HL-60 (cell line): Measurements from ENCODE around the gene DOK6.

Experiments used
- CTCF ChIP-seq: IDR thresholded peaks from one replicate; pipeline ENCODE4 v1.5.1; 2011; ENCODE audit warnings: low read length, control low read depth, inconsistent platforms; ENCODE audit not compliant: insufficient read depth
- POLR2AphosphoS5 ChIP-seq: IDR thresholded peaks from 2 replicates; pipeline ENCODE4 v1.6.1; 2012; ENCODE audit warnings: low read depth
- REST ChIP-seq: IDR thresholded peaks from 2 replicates; pipeline ENCODE4 v1.6.1; 2012; ENCODE audit warnings: low read depth; ENCODE audit not compliant: insufficient replicate concordance
- SPI1 ChIP-seq: IDR thresholded peaks from 2 replicates; pipeline ENCODE4 v1.6.1; 2012; ENCODE audit warnings: low read depth, mild to moderate bottlenecking, borderline replicate concordance

- TF ChIP-seq POLR2AphosphoS5 = no peak
- TF ChIP-seq CTCF = no peak
- no peak for TF ChIP-seq REST
- no peak for TF ChIP-seq SPI1
Observed at GRCh38 chr18:69890558-69890957, 489.9 kb downstream of the DOK6 start.
